GM19099 (cell line): ENCODE data around the gene LRRC3B.

Experiments
- POLR2A ChIP-seq: IDR thresholded peaks from 3 replicates; pipeline ENCODE4 v1.6.1; 2011; ENCODE audit warnings: low read depth; ENCODE audit not compliant: insufficient read length; ENCODE audit errors: extremely low read depth

The LRRC3B gene, protein sequence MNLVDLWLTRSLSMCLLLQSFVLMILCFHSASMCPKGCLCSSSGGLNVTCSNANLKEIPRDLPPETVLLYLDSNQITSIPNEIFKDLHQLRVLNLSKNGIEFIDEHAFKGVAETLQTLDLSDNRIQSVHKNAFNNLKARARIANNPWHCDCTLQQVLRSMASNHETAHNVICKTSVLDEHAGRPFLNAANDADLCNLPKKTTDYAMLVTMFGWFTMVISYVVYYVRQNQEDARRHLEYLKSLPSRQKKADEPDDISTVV

DNA sequence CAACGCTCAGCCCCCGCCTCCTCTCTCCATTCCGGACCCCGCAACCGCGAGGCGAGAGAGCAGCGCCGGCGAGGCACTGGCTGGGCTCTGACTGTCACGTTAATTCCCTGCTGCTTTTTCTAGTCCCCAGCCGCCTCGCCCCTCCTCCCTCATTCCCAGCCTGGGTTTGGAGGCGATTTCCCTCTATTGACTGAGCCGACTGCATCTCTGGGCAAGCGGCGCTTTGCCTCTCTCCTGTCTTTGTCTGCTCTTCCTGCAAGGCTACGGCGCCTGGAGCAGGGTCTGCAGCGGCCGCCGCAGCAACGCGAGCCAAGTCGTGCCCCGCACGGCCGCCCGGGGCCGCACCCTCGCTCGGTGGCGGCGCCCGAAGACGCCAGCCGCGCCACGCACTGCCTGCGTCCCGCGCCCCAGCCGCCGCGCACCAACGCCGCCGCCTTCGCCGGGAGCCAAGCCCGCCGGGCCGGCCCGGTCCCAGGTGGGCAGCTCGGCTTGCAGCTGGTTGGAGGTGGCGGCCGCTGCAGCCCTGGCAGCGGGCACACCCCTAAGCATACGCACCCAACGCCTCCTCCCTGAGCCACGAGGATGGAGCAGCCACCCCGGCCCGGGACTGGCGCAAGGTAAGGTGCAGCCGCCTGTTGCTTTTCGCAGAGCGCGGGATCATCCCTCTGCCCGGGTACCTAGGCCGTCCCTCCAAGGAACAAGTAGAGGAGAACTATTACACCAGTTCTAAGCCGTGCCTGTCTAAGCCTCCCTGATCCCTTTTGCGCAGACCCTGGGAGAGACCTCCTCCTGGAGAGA lies at the start of gene LRRC3B:
TSS of gene LRRC3B (plus strand) at position 152 of the 798 bp plus-strand sequence. CDS start 86,901 bp downstream, outside the sequence.
- no peak for TF ChIP-seq POLR2A

DNA sequence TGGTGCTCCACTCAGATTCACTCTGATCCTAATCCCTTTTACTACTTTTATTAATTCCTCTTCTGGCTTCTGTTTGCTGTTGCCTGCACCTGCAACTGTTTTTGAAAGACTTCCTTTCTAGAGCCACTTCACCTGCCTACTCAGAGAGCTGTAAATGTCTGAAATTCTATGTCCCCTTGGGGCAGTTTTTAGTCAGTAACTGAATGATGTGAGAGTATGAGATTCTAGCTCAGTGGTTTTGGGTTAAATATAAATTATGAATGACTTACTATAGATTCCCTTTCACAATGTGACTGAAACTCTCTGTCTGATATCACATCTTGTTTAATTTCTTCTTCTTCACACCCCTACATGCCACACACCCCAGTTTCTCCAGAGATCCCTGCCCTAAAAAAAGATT lies 47.8 kb upstream of the LRRC3B start:
- TF ChIP-seq POLR2A: no peak

DNA sequence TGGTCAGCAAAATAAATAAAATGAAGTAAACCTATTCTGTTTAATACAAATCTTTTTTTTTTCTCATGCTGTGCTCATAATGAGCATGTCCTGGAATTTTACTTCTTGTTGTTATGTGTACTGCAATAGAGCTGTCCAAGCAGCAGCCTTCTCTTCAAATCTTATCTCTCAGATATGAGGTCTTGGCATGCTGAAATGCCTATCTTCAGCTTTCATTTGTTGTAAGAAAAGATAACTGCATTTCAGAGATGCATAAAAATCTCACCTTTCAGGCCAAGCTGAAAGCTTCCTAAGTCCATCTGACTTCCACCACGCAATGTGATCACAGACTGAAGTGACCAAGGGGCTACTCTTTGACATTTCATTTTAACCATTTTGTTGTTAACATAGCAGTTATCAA lies 43.5 kb upstream of the LRRC3B start:
- no peak for TF ChIP-seq POLR2A

DNA sequence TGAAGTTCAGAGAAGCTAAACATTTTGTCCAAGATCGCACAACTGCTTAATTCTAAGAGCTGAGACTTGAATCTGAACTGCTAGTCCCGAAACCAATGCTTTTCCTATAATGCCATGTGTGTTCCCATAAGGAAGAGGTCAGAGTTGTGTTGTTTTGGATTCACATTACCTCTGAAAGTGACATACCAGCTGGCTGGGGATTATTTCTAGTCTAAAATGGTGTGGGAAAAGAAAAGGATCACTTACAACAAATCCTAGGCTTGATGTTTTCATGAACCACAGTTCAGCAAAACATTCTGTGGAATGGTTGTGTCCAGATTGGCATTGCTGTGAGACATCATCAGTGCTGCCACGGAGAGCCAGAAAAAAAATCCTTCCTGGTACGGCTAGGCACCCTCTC lies 35.0 kb upstream of the LRRC3B start:
- TF ChIP-seq POLR2A: no peak

DNA sequence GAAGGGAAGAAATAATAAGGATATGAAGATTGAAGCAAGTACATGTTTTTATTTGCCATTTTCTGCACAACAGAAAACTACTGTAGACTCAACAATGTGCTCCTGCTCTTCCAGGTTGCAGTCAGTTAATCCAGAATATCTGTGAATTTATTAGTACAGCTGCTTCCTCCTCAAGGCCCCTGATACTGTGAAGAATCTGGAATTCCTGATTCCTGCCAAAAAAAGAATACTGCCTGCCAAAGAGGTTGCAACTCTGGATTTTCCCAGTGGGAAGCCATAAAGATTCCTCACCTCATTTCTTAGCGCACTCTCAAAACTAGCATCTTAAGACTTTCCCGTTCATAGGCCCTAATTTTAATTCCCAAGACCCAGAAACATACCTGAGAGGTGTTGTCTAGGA lies 33.6 kb upstream of the LRRC3B start:
- TF ChIP-seq POLR2A: no peak

DNA sequence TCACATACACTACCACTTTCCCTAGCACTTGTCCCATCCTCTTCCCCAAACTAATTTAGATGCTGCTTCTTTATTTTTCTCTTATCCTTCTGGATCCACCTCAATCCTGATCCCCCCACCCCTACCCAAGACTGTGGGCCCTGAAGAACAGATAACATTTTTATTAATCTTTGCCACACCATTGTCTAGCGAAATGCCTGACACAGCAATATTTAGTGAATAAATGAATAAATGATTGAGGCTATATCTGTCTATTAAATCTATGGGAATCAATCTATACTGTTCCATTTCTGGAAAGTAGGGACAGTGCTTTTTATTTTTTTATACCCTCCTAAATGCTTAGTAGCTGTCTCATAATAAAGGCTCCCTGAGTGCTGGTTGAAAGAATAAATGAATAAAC lies 32.9 kb upstream of the LRRC3B start:
- no peak for TF ChIP-seq POLR2A

DNA sequence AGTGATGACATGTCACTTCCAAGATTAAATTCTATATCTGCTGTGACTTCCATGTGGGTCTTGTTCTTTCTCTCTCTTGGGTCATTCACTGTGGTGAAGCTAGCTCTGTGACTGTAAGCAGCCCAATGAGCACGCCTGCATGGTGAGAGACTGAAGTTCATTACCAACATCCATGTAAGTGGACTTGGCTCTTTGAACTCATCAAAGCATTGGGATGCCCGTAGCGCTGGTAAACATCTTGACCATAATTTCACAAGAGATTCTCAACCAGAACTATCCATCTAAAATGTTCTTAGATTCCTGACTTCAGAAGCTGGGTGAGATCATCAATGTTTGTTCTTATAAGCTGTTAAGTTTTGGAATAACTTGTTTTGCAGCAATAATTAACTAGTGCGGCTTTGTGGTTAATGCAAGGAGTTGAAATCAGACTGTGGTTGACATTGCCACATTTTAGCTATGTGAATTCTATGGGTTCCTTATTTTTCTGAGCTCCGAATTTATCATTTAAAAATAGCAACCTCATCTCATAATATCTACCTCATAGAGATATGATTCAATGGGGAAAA lies 31.6 kb upstream of the LRRC3B start:
- no peak for TF ChIP-seq POLR2A

DNA sequence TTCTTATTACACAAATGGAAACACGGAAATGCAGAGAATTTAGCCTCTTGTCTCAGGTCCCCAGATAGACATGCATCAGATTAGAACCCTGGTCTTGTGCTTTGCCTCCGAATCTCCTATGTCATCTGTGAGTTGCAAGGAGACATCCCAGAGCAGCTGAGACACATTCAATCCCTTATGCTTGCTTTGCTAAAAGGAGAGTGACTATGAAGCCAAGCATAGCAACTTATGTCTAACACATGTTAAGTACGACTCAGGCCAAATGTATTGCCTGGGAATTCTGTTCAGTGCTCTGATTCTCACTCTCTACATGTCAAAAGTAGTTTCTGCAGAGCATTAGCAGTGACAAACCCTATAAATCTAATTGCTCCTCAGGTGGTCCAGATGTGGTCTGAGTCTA lies 30.6 kb upstream of the LRRC3B start:
- TF ChIP-seq POLR2A: no peak

DNA sequence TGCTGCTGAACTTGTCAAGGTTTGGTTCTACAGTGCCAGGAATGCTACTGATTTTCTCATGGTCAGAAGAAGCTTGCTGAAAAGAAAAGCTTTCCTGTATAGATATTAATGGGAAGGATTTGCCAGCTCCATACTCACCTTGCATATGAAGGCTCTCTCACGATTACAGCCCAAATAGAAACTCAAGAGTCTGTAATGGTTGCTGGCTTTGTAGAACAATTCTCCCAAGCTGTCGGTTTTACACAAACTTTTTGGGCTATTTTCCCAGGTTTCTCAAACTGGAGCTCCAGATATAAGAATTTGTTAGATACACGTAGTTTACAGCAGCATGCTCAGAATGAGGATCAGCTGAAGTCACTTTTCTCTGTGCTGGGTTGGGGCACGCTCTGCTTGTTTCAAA lies 30.1 kb upstream of the LRRC3B start:
- no peak for TF ChIP-seq POLR2A

DNA sequence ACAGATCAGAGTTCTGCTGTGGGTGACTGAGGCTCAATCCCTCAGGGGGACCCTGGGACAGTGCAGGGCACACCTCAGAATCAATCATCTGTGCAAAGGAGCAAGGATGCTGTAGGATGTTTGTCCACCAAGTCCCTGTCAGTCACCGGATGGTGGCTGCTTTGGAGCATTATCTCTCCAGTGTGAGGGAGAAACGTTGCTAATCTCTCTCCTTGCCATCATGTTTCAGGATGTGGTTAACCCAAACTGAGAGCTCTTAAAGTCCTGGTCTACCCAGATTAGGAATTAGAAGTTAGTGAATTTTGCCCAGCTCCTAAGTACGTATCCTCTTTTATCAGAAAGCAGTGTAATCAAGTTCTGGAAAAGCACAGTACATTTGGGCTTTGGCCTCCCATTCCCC lies 26.2 kb upstream of the LRRC3B start:
- no peak for TF ChIP-seq POLR2A

DNA sequence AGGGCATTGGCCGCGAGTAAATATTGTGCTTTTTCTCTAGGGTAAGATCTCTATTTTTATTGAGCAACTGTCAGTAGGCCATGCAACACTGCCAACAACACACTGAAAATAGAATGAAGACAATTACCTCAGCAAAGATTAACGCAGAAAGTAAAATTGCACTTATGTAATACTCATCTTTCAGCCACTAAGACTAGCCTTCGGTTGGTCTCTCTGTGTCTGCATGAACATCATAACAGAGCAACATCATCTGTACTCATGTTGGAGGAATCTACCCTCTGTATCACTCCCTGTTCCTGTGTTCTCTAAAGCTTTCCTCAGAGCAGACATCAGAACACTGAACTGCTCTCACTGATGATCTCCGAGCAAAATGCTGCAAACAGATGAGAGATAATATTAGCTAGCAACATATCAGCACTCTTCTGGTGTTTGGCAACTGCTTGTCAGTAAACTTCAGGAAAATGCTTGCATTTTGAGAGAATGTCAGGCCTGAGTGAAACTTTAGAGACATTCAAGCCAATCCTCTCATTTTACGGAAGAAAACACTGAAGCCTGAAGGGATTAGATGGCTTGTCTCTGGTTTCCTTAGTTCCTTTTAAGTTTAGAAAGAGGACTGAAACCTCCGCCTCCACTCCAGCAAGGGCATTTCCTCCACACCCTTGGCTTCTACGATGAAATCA lies 8.4 kb upstream of the LRRC3B start:
- no peak for TF ChIP-seq POLR2A

DNA sequence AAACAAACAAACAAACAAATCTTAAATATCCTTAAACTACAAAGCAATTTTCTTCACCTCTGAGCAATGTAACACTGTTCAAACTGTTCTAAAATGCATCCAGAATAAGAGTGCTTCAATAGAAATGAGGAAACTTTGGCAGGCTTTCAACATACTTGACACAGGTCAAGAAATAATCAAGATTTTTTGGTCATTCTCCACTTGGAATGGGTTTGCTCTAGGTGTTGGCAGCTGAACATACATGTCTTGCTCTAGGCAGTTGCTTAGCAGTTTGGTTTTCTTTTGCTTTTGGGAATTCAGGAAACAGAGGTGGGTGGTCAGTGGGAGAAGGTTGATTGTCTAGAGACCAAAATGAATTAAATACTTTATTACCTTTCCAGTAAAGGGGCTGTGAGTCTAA lies 1.4 kb upstream of the LRRC3B start:
- TF ChIP-seq POLR2A: no peak

DNA sequence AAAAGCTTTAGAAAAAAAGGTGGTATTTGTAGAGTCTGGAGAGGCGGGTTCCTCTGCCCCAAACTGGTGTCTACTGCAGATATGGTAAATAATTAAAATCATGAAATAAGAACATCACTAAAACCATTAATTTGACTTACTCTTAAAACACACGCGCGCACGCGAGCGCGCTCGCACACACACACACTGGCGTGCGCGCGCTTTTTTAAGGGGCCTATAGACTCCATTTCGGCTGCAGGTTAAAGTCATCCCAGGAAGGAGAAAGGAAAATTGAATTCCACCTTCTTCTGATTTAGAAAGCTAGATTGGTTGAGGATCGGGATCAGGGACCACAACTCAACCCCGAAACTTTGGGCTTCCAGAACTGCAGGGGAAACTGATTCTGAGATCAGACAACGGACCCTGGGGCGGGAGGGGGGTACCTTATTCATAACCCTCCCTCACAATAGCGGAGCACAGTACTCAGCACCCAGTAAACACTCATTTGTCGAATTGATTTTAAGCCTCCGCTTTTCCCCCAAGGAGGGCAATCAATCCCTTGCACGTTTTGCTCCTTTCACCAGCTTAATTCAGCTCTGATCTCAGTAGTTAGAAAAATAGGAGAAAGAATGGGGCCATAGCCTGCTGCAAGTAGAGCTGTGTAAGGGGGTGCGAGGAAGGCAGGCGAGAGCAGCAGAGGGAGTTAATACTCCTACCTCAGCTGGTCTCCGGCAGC lies 509 bp upstream of the LRRC3B start:
- no peak for TF ChIP-seq POLR2A

DNA sequence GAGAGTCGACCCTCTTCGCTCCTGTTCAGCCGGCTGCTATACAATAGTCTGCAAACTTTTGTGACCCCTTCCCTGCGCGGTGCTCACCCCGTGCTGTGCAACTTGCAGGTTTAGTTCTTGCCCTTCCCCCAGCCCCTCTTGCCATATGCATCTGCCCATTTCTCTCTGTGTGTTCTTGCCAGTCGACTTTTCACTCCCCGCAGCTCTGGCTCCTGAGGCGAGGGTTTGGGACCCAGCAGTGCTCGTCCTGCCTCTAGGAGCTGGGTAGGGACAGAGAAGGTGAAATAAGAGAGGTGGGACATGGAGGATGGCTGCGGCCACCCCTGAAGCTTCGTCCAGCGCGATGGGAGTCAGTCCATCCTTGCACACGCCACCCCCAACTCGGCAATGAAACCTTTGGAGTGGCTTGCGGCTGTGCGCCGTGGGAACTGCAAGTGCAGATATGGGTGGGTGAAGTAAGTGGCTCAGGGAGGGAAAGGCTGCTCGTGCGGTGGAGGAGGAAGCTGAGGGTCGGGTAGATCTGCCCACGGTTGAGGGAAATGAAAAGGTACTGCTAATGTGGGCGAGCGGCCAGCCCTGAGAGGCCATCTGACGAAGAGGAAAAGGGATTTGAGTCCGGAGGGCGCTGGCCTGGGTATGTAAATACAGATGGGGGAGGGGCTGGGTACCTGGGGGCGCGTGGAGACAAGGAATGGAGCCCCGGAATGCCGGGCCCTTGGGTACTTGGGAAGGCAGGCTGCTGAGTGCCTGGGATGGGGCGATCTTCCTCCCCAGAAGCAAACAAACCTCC lies 1.0 kb downstream of the LRRC3B start:
- no peak for TF ChIP-seq POLR2A
